ENCODE results near the gene SOX12. TPM values are rescaled to one million over a fixed set of nuclear protein-coding genes. Genes with fewer than 3 reads are reported as not detected.

SOX12 gene
- total RNA-seq, result 10 to 100 TPM in 7 of 9 donors, 1 to 10 TPM in 2; 6.9 to 19.9 (median 11.5) TPM
- polyA plus RNA-seq, result 1 to 10 TPM; 5.4 to 7.2 TPM
- long read RNA-seq, donor 1, full-length matches to known transcripts, result 8 of 8 reads
- long read RNA-seq, donor 1, partial matches to known transcripts, result 0 of 8 reads
- long read RNA-seq, donor 1, other reads (novel, unspliced or antisense), result 0 of 8 reads
- long read RNA-seq, donor 2, full-length matches to known transcripts, result 3 of 3 reads
- long read RNA-seq, donor 2, partial matches to known transcripts, result 0 of 3 reads
- long read RNA-seq, donor 2, other reads (novel, unspliced or antisense), result 0 of 3 reads
- long read RNA-seq, donor 3, full-length matches to known transcripts, result 6 of 6 reads
- long read RNA-seq, donor 3, partial matches to known transcripts, result 0 of 6 reads
- long read RNA-seq, donor 3, other reads (novel, unspliced or antisense), result 0 of 6 reads

- ATAC-seq (peak; percentile 68 to 81 (median 76)), DNase-seq (peak; percentile 97 to 99 (median 98))
- H3K36me3 ChIP-seq, result peaks cover 0 to 6% (median 0%) of the 10 kb centered on the region in 9 donors
- peak in 1 of 2 donors; percentile 45 for TF ChIP-seq POLR2A (IDR thresholded peaks at IDR 0.05)
- TF ChIP-seq, protein P1, sequence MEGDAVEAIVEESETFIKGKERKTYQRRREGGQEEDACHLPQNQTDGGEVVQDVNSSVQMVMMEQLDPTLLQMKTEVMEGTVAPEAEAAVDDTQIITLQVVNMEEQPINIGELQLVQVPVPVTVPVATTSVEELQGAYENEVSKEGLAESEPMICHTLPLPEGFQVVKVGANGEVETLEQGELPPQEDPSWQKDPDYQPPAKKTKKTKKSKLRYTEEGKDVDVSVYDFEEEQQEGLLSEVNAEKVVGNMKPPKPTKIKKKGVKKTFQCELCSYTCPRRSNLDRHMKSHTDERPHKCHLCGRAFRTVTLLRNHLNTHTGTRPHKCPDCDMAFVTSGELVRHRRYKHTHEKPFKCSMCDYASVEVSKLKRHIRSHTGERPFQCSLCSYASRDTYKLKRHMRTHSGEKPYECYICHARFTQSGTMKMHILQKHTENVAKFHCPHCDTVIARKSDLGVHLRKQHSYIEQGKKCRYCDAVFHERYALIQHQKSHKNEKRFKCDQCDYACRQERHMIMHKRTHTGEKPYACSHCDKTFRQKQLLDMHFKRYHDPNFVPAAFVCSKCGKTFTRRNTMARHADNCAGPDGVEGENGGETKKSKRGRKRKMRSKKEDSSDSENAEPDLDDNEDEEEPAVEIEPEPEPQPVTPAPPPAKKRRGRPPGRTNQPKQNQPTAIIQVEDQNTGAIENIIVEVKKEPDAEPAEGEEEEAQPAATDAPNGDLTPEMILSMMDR (IDR thresholded peaks at IDR 0.05), result no peak
- 1% methylated on average over 21 to 106 of the region's 106 CpGs for WGBS, 4 donors
- no peaks in the 10 kb centered on the region for H3K9me3 ChIP-seq
- H3K27ac ChIP-seq, result peak within 1 kb of the TSS; percentile 90 to 98 (median 96)
- H3K4me1 ChIP-seq, result peaks cover 0 to 47% (median 22%) of the 10 kb centered on the region in 12 donors
- H3K27me3 ChIP-seq, result peaks cover 0 to 5% (median 0%) of the 10 kb centered on the region in 9 donors
- peak within 1 kb of the TSS; percentile 58 to 98 (median 80) for H3K4me3 ChIP-seq
- intact Hi-C loops (cut with DNase I), result loop anchor here in 5 of 10 donors (1.0 to 10.0 kb wide), 6 partner anchors 14 to 58 kb away; partner anchors contain the start of genes NRSN2 (in 1 of the 5) and ZCCHC3 (in 1 of the 5)
Measured at GRCh38 chr20:325045-325888, at the start of gene SOX12. Gene SOX12, plus strand, starts transcription at chr20:325552. Its CDS starts 373 bp downstream, at chr20:325925.

DNA sequence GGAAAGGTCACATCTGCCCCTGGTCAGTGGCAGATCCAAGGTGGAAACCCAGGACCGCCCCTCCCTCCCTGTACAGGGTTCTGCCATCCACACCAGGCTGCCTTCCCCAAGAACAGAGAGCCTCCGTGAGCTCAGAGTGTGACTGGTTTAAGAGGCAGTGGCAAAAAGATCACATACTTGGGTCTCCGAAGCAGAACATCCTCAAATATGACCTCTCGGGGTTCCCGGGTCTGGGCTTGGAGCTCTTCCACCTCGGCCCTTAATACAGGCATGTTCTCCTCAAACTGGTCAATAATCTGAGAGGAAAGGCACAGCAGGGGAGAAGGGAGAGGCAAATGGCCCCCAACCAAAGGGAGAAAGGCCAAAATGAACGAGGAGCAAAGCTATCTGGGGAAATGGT is 49.6 kb upstream of the SOX12 start:
- TF ChIP-seq, protein P1 (IDR thresholded peaks at IDR 0.05), result no peak
- no peak for TF ChIP-seq POLR2A (IDR thresholded peaks at IDR 0.05)
- Histone ChIP-seq H3K36me3 (peaks cover 0 to 33% (median 13%) of the 10 kb centered on the region in 9 donors), H3K4me3 (no peak overlapping the region), H3K27ac (no peak overlapping the region), H3K4me1 (no peaks in the 10 kb centered on the region), H3K27me3 (no peaks in the 10 kb centered on the region), H3K9me3 (no peaks in the 10 kb centered on the region)
- ATAC-seq (no peak), DNase-seq (no peak)
- WGBS, 4 donors, result 90 to 97% (median 94%) methylated on average over 7 of the region's 7 CpGs
- intact Hi-C loops (cut with DNase I), result loop anchor here in 7 of 10 donors (5.0 to 10.0 kb wide), 3 partner anchors 49 to 59 kb away; partner anchors contain the start of gene SOX12 (in 2 of the 7)

DNA sequence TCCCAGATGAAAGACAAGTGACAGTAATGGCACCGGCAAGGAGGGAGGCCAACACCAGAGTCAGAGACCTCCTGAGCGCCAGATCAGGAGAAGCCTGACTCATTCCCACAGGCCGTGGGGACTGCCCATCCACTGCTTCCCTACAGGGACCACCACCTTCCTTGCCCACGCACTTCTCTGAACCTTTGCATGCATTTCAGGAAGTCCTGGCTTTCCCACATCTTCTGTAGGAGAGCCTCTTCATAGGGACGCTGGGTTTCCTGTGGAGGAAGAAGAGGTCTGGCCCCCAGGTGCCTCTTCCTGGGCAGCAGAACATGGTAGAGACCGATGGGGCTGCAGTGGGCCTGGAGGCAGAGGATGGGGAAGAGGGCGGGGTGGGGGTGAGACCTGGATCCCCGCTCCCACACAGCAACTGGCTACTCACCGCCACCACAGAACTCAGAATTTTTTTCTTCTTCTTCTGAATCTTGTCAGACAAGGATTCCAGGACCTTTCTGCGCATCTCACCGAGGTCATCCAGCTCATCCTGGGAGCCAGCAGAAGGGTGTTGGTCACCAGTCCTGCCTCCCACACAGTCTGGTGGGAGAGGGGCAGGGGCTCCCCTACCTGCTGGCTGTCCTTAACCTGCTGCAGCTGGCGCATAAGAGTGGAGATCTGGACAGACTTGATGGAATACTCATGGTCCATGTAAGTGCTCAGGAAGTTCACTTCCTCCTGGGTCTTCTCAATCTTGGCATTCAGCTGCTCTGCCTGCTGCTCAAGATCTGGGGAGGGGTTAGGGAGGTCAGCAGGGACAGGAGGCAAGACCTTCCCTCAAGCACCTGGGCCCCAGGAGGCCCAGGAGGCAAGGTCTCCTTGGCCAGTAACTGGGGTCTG is 48.5 kb upstream of the SOX12 start:
- no peak for TF ChIP-seq POLR2A (IDR thresholded peaks at IDR 0.05)
- TF ChIP-seq, protein P1 (IDR thresholded peaks at IDR 0.05), result no peak
- intact Hi-C loops (cut with DNase I), result loop anchor here in 7 of 10 donors (5.0 to 10.0 kb wide), 3 partner anchors 48 to 58 kb away; partner anchors contain the start of gene SOX12 (in 2 of the 7)
- Histone ChIP-seq H3K4me1 (no peaks in the 10 kb centered on the region), H3K27ac (no peak overlapping the region), H3K36me3 (peaks cover 0 to 38% (median 18%) of the 10 kb centered on the region in 9 donors), H3K4me3 (no peak overlapping the region), H3K9me3 (no peaks in the 10 kb centered on the region), H3K27me3 (no peaks in the 10 kb centered on the region)
- 91 to 96% (median 95%) methylated on average over 12 of the region's 12 CpGs for WGBS, 4 donors
- DNase-seq (no peak), ATAC-seq (no peak)

Data from heart left ventricle (tissue), 16 donors.